Pancreas (tissue), 10 donors: ENCODE data around the gene ARHGEF26. TPM values are rescaled to one million over a fixed set of nuclear protein-coding genes. Genes with fewer than 3 reads are reported as not detected.

Experiments used
- ATAC-seq, 4 donors: fragments of 200-7000 bp; cut with Tn5 transposase; one replicate each; pipeline versions ENCODE4 v1.8.0 to v1.9.1; 2020; ENCODE audit warnings: mild to moderate bottlenecking in 4 of 4, moderate library complexity in 4 of 4
- DNase-seq, 6 donors: peaks; one replicate each; pipeline ENCODE4 v3.0.0-alpha.2; 2020
- FAIRE-seq: peaks from 2 replicates; lab custom pipeline; 2012; peaks lifted over from hg19 to GRCh38; lab: Jason Lieb, UNC
- H3K27ac ChIP-seq, 4 donors: fragments of 200-600 bp; sonication (generic); 1 replicate in 3 of 4; 2 replicates in 1 of 4; pipeline versions ENCODE4 v1.5.0 to v1.8.0; 2020
- H3K27me3 ChIP-seq, 4 donors: fragments of 200-600 bp; one replicate each; pipeline ENCODE4 v1.8.0; 2021
- H3K36me3 ChIP-seq, 3 donors: fragments of 200-600 bp; sonication (generic) in 1 of 3; one replicate each; pipeline versions ENCODE4 v1.5.0 to v1.8.0; 2020 to 2021
- H3K4me1 ChIP-seq, 3 donors: fragments of 200-600 bp; one replicate each; pipeline ENCODE4 v1.8.0; 2021
- H3K4me3 ChIP-seq, 4 donors: fragments of 200-600 bp; sonication (generic) in 2 of 4; one replicate each; pipeline versions ENCODE4 v1.5.0 to v1.8.0; 2020 to 2021
- H3K9me3 ChIP-seq, 4 donors: fragments of 200-600 bp; one replicate each; pipeline ENCODE4 v1.8.0; 2021
- WGBS, 2 donors: extraction: QIAGEN DNeasy Blood & Tissue Kit; methylation state at CpG; one replicate each; pipeline ENCODE4 v1.1.7; 2013; 5-methylcytosine and 5-hydroxymethylcytosine counted together
- intact Hi-C, 3 donors: fragments of 100-400 bp; cut with DNase I; formaldehyde crosslinking; loops; one replicate each; pipeline versions ENCODE4 v1.11.1 to v1.14.2; 2022
- polyA plus RNA-seq, 2 donors: library from polyadenylated mRNA; stranded (reverse); fragments of 200-250 nt; gene quantifications; one replicate each; pipeline ENCODE4 v1.2.3, GENCODE V29; 2013
- total RNA-seq, 6 donors: library from RNA; stranded (reverse); fragmentation: NEBNext Ultra II Directional in 4 of 6; extraction: Animal tissue kit (Norgen Biotek cat#: 25700) in 4 of 6; gene quantifications; one replicate each; pipeline versions ENCODE4 v1.2.1 to v1.2.4, GENCODE V29; 2021 to 2023
- TF ChIP-seq, protein P1 (sequence below), 4 donors: fragments of 200-600 bp; sonication (generic) in 3 of 4; IDR thresholded peaks; one replicate each; pipeline versions ENCODE4 v1.5.0 to v1.8.0; 2021; ENCODE audit warnings: antibody characterized with exemption in 4 of 4
- donor health status: healthy with polysubstance abuse.
- donor health status: DM: no; HTN: no; CAD: no; lungs with moderate emphysema.
- donor health status: DM: no; HTN: no; CAD: no.
- donor health status: control.
- donor health status: control.
- donor health status: Bipolar disorder and iron deficiency.
- donor health status: DM: yes; HTN: yes; CAD: no.
- donor health status: DM: no; HTN: no; CAD: no.
- donor health status: DM: no; HTN: no; CAD: no.
- donor health status: DM: yes; HTN: yes; CAD: no.

The ARHGEF26 gene
- total and polyA plus RNA-seq, 8 donors, result 2.7 to 6.5 (median 4.9) TPM

DNA sequence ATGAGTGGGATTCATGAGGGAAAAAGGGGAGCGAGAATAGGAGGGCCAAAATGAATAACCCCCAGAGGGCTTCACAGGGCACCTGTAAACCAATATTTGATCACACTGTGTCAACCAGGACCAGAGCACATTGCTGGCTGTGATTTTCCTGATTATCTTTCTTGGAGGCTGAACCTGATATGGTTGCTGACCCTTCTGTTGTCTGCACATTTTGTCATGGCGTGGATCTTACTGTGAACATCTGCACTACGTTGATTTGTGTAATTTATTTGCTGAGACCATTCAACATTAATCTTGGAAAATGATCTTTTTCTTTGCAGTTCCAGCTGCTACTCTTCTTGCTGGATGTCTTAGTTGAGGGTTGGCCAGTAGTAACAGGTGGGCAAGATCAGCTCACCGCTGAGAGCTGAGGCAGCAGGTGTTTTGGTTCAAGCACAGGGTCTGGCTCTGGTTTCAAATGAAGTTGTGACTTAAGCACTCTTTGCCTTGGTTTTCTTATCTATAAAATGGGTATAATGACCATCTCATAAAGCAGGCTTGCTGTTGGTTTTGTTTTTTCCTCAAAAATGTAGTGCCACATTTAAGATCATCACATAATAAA, 61.2 kb downstream of the ARHGEF26 start:
- TF ChIP-seq, protein P1, sequence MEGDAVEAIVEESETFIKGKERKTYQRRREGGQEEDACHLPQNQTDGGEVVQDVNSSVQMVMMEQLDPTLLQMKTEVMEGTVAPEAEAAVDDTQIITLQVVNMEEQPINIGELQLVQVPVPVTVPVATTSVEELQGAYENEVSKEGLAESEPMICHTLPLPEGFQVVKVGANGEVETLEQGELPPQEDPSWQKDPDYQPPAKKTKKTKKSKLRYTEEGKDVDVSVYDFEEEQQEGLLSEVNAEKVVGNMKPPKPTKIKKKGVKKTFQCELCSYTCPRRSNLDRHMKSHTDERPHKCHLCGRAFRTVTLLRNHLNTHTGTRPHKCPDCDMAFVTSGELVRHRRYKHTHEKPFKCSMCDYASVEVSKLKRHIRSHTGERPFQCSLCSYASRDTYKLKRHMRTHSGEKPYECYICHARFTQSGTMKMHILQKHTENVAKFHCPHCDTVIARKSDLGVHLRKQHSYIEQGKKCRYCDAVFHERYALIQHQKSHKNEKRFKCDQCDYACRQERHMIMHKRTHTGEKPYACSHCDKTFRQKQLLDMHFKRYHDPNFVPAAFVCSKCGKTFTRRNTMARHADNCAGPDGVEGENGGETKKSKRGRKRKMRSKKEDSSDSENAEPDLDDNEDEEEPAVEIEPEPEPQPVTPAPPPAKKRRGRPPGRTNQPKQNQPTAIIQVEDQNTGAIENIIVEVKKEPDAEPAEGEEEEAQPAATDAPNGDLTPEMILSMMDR (IDR thresholded peaks at IDR 0.05), result no peak
- no peak for DNase-seq
- no peak for ATAC-seq
- peaks cover 0 to 7% (median 0%) of the 10 kb centered on the region in 3 donors for H3K4me1 ChIP-seq
- intact Hi-C loops, result no loop called here
- no peaks in the 10 kb centered on the region for H3K36me3 ChIP-seq
- WGBS, 2 donors, result 83 to 88% methylated on average over 4 of the region's 4 CpGs
- no peak overlapping the region for H3K27ac ChIP-seq
- no peak overlapping the region for H3K4me3 ChIP-seq
- no peaks in the 10 kb centered on the region for H3K9me3 ChIP-seq
- no peaks in the 10 kb centered on the region for H3K27me3 ChIP-seq
- FAIRE-seq, result no peak

DNA sequence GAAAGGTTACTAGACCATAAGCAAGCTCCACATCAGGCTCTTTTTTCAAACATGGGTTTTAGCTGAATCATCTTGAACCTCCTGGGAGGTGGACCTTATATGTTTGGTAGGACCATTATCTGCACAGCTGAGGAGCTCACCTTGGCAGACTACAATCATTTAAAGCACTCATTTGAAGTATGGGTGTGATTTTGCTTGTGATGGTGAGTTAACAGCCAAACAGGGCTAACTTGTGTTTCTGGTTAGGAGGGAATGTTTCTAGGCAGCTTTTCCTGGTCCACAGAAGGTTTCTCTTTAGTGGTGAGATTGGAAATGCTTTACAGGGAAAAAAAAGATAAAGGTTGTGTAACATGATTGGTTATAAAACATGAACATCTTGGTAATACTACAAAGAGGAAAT, 61.8 kb downstream of the ARHGEF26 start:
- intact Hi-C loops, result no loop called here
- TF ChIP-seq, protein P1 (IDR thresholded peaks at IDR 0.05), result no peak
- no peak for FAIRE-seq
- ATAC-seq, result no peak
- Histone ChIP-seq H3K27ac (no peak overlapping the region), H3K4me1 (peaks cover 0 to 7% (median 0%) of the 10 kb centered on the region in 3 donors), H3K27me3 (no peaks in the 10 kb centered on the region), H3K9me3 (no peaks in the 10 kb centered on the region), H3K36me3 (no peaks in the 10 kb centered on the region), H3K4me3 (no peak overlapping the region)
- DNase-seq, result no peak

DNA sequence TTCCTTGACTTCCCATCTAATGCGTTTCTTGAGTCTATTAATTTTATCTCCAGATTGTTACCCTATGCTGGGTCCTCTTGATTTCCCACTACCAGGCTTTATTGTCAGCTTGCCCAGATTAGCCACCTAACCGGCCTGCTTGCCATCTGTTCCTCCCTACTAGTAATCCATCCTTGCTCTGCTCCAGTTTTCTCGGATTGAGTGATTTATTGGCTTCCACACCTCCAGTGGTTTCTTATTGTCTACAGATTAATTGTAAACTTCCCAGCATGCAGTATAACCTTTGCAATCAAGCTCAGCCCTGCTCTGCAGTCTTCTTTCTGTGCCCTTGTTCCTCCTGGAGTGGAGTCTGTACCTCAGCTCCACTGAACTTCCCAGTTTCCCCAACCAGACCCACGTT, 63.4 kb downstream of the ARHGEF26 start:
- Histone ChIP-seq H3K36me3 (no peaks in the 10 kb centered on the region), H3K27ac (no peak overlapping the region), H3K9me3 (no peaks in the 10 kb centered on the region), H3K27me3 (no peaks in the 10 kb centered on the region), H3K4me3 (no peak overlapping the region), H3K4me1 (peaks cover 0 to 7% (median 0%) of the 10 kb centered on the region in 3 donors)
- DNase-seq, result no peak
- ATAC-seq, result no peak
- 80% methylated on average over 4 of the region's 4 CpGs for WGBS, 2 donors
- FAIRE-seq, result no peak
- TF ChIP-seq, protein P1 (IDR thresholded peaks at IDR 0.05), result no peak
- intact Hi-C loops, result no loop called here

DNA sequence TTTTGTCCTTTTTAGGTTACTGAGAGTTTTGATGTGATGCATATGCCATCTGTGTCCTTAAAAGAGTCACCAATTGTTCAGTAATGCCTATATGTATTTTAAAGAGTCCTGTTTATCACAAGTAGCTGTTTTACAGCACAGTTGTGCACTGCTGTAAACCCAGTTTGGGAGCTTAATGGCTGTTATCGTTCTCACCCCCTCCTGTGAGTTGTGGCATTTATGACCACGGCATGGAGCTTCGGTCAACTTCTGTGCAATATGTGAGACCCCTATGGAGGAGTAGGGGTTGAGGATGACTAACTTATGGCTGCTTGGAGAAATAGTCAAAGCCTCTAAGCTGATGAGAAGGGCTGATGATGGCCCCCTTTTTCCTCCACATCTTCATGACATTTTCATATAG, 67.2 kb downstream of the ARHGEF26 start:
- Histone ChIP-seq H3K4me1 (no peaks in the 10 kb centered on the region), H3K27ac (no peak overlapping the region), H3K36me3 (no peaks in the 10 kb centered on the region), H3K4me3 (no peak overlapping the region), H3K27me3 (no peaks in the 10 kb centered on the region), H3K9me3 (no peaks in the 10 kb centered on the region)
- intact Hi-C loops, result no loop called here
- ATAC-seq (no peak), DNase-seq (no peak), FAIRE-seq (no peak)
- TF ChIP-seq, protein P1 (IDR thresholded peaks at IDR 0.05), result no peak
- WGBS, 2 donors, result 93 to 96% methylated on average over 3 of the region's 3 CpGs

DNA sequence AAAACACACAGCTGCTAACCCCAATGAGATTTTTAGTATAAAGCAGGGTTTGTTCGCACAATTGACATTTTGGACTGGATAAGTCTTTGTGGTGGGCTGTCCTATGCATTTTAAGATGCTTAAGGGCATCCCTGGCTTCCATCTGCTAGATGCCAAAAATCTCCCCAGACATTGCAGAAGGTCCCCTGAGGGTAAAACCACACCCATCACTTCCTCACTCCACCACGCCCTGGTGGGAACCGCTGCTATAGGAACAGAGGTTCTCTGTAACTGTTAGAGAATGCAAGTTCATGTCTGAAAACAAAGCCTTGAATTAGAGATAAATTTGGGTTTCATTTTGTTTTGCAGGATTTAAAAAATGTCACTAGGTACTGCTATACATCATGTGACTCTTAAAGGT, 67.7 kb downstream of the ARHGEF26 start:
- FAIRE-seq, result no peak
- no peak overlapping the region for H3K4me3 ChIP-seq
- no peaks in the 10 kb centered on the region for H3K9me3 ChIP-seq
- H3K4me1 ChIP-seq, result no peaks in the 10 kb centered on the region
- 91 to 96% methylated on average over 3 of the region's 3 CpGs for WGBS, 2 donors
- intact Hi-C loops, result no loop called here
- no peak for ATAC-seq
- no peaks in the 10 kb centered on the region for H3K36me3 ChIP-seq
- DNase-seq, result no peak
- no peaks in the 10 kb centered on the region for H3K27me3 ChIP-seq
- TF ChIP-seq, protein P1 (IDR thresholded peaks at IDR 0.05), result no peak
- H3K27ac ChIP-seq, result no peak overlapping the region
